Kidney tubule cell (primary cell): ENCODE data around the gene NMU.
A peak's percentile ranks its signal among the peaks of the same experiment; 100 is the strongest.
"Not testable (repeated sequence)": the region's sequence is repeated elsewhere in the genome, so short reads cannot be mapped to it uniquely, and the experiment has no call there.

Experiments used
- DNase-seq: peaks from one replicate; pipeline ENCODE4 v3.0.0-alpha.2; 2018; ENCODE audit warnings: low spot score

Gene NMU

GRCh38 chr4:55554453-55555030, 81.6 kb downstream of the NMU start:
- DNase-seq = peak; percentile 47

GRCh38 chr4:55553441-55554201, 82.5 kb downstream of the NMU start:
- peak; percentile 39 for DNase-seq

- not testable (repeated sequence) for DNase-seq
These were observed 84.1 kb downstream of the NMU start for GRCh38 chr4:55551964-55552363.

GRCh38 chr4:55549888-55550287, 86.2 kb downstream of the NMU start:
- DNase-seq = peak; percentile 88

- DNase-seq = no peak
These were observed 88.2 kb downstream of the NMU start for GRCh38 chr4:55547918-55548317.

GRCh38 chr4:55547466-55547770, 88.7 kb downstream of the NMU start:
- no peak for DNase-seq

GRCh38 chr4:55546756-55547465, 89.2 kb downstream of the NMU start, which contains the start of gene CLOCK:
Gene CLOCK (minus strand): TSS chr4:55546909. CDS start chr4:55482785, 64,124 bp downstream.
- DNase-seq = peak; percentile 90

- no peak for DNase-seq
These were observed 89.7 kb downstream of the NMU start for GRCh38 chr4:55546506-55546755.

GRCh38 chr4:55545641-55546505, 90.2 kb downstream of the NMU start:
- DNase-seq = peak; percentile 74
